ENCODE measurements around the gene VILL.

Gene VILL

DNA sequence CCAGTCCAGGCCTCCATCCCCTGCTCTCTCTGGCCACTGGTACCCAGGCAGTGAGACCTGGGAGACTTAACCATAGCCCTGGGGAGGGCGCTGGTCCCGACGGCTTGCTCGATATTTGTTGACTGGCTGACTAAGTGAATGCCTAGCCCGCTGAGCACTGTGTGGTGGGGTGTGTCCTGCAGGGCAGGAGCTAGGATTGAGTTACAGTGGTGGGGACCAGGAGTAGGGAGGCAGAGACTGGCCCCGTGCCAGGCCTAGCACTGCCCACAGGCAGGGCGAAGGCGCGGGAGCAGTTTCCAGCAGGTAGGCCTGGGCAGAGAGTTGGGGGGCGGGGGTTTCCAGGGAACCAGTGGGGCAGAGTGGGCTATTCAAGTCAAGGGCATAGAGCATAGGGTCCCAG is at the start of gene VILL:
TSS of gene VILL (plus strand) at position 260 of the 400 bp plus-strand sequence. CDS start 2,887 bp downstream, outside the sequence.
- DNase-seq: no peak

DNA sequence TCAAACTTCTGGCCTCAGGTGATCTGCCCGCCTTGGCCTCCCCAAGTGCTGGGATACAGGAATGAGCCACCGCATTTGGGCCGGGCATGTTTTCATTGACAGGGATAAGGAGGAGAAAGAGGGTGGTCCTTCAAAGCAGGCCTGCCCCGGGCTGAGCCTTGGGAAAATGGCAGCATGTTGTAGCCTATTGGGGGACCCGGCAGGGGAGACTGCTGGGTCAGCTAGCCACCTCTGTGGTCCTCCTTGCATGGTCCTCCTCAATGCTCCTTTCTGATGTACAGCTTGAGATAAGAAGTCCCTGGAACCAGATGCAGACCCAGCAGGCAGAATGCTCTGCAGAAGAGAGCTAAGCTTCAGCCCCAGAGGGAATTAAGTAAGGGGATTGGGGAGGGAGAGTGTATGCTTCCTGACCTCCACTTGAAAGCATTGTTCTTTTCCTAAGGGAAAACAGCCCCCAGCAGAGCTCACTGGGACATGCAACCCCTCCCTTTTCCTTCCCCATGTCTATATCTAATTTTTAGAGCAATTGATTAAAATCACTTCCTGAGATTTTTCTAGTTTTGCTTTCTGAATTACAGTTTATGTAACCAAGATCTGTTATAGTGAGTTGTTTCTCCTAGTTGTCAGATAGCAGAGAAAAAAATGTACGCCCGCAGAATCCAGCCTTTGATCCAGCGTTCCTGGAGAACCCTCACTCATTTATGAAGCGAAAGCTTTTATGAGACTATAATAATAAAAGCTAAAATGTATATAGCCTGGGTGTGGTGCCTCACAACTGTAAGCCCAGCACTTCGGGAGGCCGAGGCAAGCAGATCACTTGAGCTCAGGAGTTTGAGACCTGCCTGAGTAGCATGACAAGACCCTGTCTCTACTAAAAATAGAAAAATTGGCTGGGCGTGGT is 48.7 kb upstream of the VILL start:
- DNase-seq: no peak

DNA sequence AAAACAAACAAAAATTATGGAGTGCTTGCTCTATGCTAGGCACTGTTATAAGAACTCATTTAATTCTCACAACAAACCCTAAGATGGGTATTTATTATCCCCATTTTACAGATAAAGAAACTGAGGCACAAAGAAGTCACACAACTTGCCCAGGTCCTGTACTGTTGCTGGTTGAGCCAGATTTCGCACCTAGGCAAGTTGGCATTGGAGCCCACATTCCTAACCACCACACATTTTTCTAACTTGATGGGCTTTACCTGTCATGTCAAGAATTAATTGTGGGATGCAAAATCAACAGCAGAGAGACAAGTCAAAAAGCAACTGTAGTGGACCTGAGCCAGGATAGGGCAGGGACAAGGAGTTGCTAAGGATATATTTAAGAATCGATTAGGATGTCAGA is 47.9 kb upstream of the VILL start:
- DNase-seq: no peak

DNA sequence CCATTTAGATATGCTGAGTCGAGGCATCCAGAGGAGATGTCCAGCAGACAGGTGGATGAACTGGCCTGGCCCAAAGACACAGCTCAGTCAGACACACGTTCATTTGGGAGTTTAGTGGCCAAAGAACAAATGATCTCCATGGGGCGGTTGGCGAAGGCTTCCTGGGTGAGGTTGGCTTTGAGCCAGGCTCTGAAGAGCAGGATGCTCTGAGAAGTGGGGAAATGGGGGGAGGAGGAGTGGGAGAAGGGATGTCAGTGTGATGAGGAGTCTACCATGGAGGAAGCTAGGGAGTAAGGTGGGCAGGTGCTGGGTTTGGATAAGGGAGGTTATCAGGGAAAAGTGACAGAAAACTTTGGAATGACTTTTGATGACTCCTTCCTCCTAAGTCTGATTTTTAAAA is 47.5 kb upstream of the VILL start:
- no peak for DNase-seq

DNA sequence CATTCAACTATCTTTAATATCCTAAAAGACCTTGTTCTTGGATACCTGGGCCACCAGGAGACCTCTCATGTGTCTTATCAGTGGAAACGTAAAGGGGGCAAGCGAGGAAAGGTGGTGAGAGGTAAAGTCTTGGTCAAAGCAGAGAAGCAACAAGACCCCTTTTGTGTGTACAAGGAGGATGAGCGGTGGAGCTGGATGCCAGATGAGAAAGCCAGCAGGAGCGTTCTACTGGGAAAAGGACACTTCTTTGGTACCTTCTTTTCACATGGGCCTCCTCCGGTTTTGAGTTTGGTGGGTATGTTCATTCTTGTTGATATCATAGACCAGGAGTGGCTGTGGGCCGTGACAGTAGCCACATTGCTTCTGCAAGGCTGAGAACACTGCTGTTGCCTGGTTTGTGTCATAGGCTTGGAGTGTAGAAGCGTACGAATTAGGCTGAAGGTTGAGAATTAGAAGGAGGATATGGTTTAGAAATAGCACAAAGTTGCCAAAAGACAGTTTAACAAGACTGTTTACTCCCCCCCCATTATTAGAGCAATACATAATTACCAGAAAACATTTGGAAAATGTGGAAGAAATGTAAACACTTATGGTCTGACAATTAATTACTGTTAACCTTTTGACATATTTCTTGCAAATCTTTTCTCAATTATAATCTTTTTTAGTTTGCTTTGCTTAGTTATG is 46.8 kb upstream of the VILL start:
- DNase-seq: no peak

DNA sequence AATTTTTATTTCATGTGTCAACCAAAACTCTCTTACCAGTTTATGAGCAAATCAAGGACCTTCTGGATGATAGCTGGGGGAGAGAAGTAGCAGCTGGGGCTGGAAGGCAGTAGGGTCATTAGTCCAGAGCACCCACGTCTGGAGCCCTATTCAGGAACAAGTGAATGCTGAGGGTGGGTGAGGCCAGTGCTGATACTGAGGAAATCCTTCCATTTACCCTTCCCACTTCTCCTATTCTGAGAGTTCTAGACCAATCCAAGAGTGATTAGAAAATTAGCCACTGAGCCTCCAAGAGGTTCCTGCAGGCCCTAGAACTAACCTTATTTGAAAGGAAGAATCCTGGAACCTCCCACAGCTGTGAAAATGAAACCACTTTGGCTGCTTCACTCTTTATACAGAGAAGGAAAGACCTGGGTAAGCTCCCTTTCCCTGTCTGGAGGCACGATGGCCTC is 46.2 kb upstream of the VILL start:
- DNase-seq: no peak

DNA sequence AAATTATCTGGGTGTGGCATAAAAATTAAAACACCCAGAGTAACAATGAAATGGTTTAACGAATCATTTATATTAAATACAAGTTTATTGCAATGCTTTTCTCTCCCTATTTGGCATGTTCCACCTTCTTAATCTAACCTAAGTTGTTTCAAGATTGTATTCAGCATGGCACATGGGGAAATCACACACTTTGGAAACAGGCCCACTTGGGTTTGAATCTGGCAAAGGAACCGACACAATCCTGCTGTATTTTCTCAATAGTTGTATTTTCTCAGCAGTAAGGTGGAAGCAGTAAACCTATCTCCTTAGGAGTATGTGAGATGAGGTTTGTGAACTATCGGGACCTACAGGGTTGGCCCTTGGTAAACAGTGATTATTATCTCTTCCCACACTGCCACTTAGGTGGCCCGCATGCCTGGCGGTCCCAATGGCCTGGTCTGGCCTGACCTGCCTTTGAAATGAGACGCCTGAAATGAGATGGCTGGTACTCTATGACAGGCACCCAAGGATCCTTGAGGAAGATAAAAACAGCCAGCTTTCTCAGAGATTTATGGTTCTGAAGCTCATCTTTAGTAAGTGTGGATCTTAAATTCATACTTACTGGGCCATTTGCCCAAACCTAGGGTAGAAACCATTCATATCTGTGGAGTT is 45.3 kb upstream of the VILL start:
- DNase-seq: no peak

DNA sequence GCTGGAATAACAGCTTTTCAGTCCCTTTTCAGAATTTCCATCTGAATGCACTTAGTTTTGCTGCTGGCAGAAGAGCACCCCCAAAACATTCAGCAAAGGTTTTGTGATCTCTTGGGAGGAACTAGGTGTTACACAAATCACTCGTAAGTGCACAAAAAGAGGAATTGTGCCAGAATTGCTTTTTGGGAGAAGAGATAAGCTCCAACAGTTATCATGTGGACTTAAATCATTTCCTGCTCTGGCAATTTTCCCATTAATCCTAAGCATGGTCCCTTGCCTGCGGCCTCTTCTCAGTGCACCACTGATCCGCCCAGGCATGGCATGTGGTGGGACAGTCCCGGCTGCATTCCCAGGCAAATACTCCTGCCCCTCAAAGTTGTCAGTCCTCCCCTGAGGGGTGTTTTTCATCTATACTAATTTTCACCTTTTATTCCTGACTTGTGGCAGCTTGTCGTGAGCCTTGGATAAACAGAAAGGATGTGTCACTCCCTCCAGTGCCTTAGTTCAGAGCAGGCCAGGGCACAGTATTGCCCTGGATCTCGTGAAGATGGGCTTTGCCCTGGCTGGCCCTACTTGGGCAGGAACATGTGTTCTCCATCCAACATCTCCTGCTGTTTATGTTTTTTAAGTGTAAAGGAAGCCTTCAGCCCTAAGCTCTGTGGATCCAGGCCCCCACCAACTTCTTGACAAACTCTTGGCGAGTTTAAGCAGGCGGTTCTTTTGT is 44.6 kb upstream of the VILL start:
- DNase-seq: no peak

DNA sequence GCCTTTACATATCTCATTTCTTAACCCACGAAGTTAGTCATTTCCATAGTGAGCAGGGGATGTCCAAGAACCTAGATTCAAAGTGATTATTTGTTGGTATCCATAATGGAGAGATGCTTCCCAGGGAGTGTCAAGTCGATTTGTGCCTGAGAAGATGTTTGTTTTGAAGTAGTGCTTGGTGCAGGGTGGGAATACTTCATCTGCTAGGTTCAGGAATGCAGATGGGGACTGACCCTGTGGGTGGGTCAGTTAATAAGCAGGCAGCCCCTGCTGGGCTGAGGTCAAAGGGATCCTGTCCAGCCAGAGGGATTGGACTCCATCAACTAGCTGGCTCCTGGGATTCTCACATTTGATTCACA is 44.1 kb upstream of the VILL start:
- DNase-seq: no peak

DNA sequence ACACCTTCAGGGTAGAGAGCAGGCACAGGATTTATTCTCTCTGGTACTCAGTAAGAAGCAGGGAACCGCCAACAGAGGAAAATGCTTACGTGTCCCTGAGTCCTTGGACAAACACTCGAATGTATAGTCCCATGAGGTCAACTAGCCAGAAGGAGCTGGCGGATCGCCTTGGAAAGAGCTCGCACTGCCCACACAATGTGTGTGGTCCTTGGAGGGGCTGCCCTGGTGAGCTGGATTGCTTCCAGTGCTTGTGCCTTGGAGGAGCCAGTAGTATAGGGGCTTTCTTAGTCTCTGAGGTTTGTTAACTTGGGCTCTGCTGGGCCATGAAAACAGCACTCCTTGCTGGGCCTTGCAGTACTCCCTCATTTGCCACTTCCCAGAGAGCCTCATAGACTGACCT is 40.7 kb upstream of the VILL start:
- no peak for DNase-seq

DNA sequence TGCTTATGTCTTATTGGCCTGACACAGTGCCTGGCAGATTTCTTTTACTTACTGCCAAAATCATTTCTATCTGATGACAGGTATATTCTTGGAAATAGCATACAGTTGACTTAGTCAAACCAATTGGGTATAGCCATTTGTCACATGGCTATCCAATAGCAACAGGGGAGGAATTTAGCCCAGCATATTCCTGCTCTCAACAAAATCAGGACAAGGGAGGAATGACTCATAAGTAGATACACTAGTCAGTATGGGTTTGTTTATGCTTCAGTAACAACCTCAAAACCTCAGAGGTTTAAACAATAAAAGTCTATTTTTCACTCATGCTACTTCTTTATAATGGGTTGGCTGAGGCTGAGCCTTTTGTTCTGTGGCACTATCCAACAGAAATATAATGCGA is 38.0 kb upstream of the VILL start:
- no peak for DNase-seq

DNA sequence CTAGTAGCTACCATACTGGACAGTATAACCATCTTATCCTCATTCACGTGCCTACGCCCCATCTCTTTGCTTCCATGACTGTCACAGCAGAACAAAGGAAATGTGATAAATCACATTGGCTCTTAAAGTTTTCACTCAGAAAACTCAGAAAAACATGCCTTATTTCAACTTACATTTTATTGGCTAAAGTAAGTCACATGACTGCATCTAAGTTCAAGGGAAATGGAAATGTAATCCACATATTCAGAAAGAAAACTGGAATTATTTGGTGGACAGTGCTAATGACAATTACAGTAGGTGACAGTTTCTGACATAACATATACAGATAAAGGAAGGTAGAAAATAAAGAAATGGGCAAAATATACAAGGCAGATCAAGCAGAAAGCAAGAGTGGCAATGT is 37.4 kb upstream of the VILL start:
- no peak for DNase-seq

DNA sequence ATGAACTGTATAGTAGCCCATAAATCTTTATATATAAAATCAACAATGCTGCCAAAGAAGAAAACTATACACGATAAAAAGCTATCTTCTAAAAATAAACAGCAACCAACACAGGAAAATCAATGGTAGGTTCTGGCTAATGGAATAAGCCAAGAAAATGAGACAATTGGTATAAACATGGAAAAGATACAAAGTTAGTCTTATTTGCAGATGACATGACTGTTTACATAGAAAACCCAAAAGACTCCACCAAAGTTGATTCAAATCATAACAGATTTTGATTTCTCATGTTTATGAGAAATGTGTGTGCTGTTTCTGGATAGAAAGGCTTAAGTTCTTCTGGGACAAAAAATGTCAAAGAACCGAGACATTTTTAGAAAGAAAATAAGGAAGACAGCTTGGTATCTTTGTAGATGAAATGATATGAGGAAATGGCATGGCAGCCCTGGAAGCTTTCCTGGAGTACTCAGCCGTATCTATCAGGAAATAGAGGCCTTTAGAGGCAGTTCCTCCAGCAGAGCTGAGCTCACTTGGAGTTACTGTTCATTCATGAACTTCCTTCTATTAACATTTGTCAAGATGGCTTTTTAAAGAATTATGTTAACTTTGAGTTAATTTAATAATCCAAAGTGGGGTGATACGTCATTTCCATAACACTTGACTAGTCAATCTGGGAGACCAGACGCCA is 36.7 kb upstream of the VILL start:
- DNase-seq: no peak

DNA sequence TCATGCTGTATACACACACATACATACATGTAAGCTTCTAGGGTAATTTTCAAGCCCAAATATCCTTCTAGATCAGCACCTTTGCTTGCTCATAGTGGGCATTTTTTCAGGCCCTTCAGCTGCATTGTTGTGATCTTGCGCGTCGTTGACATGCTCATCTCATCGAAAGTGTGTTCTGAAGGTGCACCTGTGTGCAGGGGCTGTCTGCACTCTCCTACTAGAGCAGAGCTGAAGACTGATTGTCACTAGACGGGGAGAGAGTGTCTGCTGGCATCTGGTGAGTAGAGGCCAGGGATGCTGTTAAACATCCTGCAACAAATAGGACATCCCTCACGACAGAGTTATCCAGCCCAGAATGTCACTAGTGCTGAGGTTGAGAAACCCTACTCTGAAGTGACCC is 35.7 kb upstream of the VILL start:
- no peak for DNase-seq

DNA sequence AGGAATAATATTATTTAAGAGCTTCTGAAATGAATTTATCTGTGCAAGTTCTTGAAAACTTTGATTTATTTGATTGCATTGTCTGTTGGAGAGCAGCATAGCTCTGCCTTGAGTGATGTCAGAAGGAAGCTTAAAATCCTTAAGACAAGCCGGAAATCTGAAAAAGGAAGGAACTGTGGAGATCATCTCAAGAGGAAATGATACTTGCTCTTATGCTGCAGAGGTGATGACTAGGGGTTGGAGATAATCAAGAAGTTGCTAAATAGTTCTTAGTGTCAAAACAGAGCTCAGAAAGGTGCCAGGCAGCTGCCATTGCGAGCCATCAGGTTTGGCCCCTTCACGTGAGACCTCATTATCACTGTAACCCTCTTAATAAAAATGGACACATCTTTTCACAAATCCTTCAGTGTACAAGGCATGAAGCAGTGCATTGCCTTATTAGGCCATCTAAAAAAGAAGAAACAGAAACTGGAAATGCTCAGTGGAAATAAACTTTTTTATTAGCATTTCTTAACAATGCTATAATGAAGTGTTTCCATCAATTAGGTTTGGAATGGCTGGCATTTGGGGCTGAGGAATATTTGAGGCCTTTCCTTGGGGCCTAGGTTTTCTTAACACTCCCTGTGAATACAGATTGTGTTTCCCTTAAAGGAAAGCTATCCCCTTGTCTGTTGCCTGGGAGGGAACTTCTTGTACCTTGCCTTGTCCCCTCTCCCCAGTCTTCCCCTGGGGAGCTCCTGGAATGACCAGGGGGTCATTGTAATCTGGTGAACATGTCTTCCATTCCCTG is 34.5 kb upstream of the VILL start:
- DNase-seq: no peak

DNA sequence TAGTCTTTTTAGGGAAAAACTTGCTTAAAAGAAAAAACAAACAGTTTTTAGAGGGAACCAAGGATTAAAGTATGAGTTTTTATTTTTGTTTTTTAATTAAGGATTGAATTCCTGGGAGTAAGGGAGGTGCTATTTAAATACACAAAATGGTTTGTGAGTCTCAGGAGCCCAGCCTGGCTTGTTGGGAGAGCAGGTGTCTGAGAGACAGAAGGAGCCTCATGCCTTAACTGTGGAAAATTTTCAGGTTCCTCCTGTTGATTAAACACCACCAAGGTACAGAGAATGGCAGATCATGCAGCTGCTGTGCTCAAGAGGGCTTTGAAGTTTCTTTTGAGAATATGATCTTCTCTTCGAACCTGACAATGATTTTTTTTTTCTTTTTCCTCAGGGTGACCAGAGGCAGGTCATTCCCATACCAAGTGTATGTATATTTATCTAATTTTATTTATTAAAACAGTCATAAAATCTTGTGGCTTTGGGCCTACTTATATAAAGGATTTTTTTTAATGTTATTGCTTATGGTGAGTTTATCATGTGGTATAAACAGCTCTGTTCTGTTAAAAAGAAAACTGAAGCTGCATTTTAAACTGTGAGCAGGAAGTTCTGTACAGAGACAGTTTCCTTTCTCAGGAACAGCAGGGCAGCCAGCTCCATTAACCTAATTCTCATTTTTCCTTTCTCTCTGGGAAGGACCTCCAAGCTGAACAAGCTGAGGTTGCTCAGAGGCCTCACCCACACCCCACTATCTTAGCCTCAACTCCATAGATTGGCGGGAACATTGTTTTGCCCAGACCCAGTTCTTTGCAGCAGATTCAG is 33.7 kb upstream of the VILL start:
- DNase-seq: no peak

DNA sequence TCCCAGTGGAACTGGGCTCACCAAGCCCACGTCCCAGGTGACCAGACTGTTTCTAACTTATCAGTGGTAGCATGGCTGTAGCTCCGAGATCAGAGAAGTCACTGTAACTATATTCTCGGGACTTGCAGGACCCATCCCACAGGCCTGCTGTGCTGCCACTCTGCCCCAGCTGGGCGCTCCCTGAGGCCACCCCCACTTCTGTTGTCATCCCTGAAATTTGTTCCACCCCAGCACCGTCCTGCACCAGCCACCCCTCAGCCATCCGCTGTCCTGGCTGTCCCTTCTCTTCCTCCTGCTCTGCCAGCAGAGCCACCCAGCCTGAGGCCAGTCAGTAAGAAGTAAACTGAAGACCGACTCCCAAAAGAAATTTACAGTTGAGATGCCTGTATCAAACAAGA is 33.0 kb upstream of the VILL start:
- no peak for DNase-seq

DNA sequence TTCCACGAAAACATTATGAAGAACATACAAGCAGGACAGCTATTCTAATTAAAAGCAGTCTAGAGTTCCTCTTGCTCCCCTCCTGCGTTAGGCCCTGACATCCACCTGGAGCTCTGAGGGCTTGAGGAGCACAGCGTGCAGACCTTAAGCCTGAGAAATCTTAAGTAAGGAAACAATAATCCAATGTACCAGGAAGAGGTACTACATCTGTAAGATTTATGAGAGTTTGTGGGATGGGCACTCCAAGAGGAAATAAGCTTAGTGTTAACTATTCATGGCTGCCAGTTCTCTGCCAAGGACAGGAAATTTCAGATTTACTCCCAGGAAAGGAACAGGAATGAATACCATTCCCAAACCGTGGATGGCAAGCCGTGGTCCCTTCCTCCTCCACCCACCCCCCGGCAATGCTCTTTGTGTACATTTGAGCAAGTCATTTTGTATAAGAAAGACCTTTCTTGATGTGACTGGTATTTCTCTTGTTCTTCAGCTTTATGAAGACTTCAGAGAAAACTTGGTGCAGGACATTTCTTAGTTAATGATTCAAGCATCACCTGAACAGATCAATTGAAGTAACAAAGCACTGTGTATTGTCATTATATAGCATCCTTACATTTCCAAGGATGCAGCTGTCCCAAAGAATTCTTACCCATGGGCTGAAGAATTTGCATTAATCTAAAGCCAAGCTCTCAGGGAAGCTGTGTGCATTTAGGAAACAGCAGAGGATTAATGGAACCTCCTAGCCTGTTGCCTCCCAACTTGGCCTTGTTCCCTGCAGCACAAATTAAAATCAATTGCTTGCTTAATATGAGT is 28.8 kb upstream of the VILL start:
- DNase-seq: no peak

DNA sequence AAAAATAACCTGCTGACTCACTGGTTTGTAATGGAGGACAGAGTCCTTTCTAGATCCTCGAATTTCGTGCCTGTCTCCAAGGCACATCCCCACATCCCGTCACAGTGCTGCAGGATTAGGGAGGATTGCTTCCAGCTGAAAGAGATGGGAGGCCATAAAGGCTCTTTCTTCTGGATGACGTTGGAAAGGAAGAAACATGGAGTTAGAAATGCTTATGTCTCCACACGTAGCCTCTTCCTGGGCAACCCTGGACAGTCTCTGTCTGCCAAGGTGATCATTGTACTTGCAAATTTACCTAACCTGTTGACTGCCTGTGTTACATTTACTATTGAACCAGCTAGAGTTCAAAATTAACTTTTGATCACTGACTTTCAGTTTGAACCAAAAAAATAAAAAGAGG is 27.6 kb upstream of the VILL start:
- DNase-seq: no peak

DNA sequence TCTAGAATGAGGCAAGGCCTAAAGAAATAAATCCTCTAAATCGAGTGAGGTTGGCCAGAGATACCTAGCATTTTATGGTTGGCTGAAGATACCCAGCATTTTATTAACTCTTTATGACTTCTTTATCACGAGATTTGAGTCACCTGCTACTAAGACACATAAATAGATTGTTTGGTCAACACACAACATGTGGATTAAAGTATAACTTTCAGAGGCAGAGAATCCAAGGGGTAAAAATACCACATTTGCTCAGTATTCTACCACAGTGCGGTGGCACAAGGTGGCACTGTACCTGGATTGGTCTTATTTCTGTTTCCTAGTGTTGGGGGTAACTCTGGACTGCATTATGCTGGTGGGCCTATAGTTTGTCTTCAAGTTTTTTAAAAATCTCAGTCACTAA is 27.0 kb upstream of the VILL start:
- DNase-seq: no peak

All from stimulated activated CD8-positive, alpha-beta memory T cell treated with anti-CD3 and anti-CD28 coated beads, Interleukin-4, amount 100 ng/mL, for 48 hours (primary cell).